SKM-1 (cell line): ENCODE results near the gene RNF115.
"Not testable (repeated sequence)": the region's sequence is repeated elsewhere in the genome, so short reads cannot be mapped to it uniquely, and the experiment has no call there.

ENCODE experiments used
- DNase-seq: peaks from one replicate; lab custom pipeline; 2025; ENCODE audit not compliant: unreplicated experiment; lab: John Stamatoyannopoulos, UW

Gene RNF115

GRCh38 chr1:145823565-145824498 is at the start of gene RNF115, which contains the start of gene POLR3C:
RNF115 (minus strand) TSS chr1:145824095; CDS start chr1:145823873, 222 bp downstream.
POLR3C (plus strand) TSS chr1:145824200; CDS start chr1:145825777, 1,577 bp downstream.
- DNase-seq = peak; percentile 95

- DNase-seq = peak; percentile 87
These were observed 48.4 kb upstream of the RNF115 start for GRCh38 chr1:145871994-145872924.

- no peak for DNase-seq
These were observed 44.3 kb upstream of the RNF115 start for GRCh38 chr1:145868232-145868631.

- DNase-seq = no peak
These were observed 39.6 kb upstream of the RNF115 start for GRCh38 chr1:145863282-145864018.

GRCh38 chr1:145859491-145860023 is 35.7 kb upstream of the RNF115 start:
- DNase-seq = peak; percentile 78

GRCh38 chr1:145858901-145859490 is 35.1 kb upstream of the RNF115 start, which contains the start of gene PIAS3:
PIAS3 (minus strand) TSS chr1:145859081; CDS start chr1:145858990, 91 bp downstream.
- peak; percentile 98 for DNase-seq

GRCh38 chr1:145858238-145858900 is 34.5 kb upstream of the RNF115 start:
- DNase-seq = no peak

GRCh38 chr1:145857170-145857569 is 33.3 kb upstream of the RNF115 start:
- DNase-seq = no peak

GRCh38 chr1:145855426-145855948 is 31.6 kb upstream of the RNF115 start:
- no peak for DNase-seq

- no peak for DNase-seq
These were observed 25.7 kb upstream of the RNF115 start for GRCh38 chr1:145849356-145850160.

- DNase-seq = no peak
These were observed 23.9 kb upstream of the RNF115 start for GRCh38 chr1:145847827-145848226.

- DNase-seq = peak; percentile 40
These were observed 22.3 kb upstream of the RNF115 start for GRCh38 chr1:145846201-145846612.

GRCh38 chr1:145845514-145846161 is 21.7 kb upstream of the RNF115 start, which contains the start of gene NUDT17:
NUDT17 (plus strand) TSS chr1:145845630; CDS start chr1:145845641, 11 bp downstream.
- peak; percentile 73 for DNase-seq

GRCh38 chr1:145845144-145845513 is 21.2 kb upstream of the RNF115 start:
- peak; percentile 82 for DNase-seq

- DNase-seq = no peak
These were observed 19.1 kb upstream of the RNF115 start for GRCh38 chr1:145843031-145843430.

GRCh38 chr1:145837656-145838055 is 13.8 kb upstream of the RNF115 start:
- no peak for DNase-seq

- DNase-seq = not testable (repeated sequence)
These were observed 6.9 kb upstream of the RNF115 start for GRCh38 chr1:145830810-145831209.
